GM19240 (cell line): ENCODE measurements around the gene CARD16.

ENCODE experiments used
- DNase-seq: peaks from one replicate; pipeline ENCODE4 v3.0.0; 2011; ENCODE audit warnings: low spot score; ENCODE audit not compliant: insufficient read length

CARD16 gene

DNA sequence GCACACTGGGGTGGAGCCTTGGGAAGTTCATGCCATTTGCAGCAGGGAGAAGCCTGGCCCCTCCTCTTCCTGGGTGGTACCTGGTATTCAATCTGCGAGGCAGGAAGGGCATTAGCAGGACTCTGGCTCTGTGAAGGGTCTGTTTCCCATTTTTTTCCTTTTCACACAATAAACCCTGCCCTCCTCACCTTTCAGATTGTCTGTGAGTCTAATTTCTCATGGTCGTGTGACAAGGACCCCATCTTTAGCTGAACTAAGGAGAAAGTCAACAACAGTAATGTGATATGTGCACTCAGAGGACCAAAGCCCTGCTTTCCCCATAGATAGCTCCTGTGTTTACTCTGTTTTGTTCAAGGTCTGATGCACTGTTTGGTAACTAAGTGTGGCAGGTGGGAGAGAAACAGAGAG is 50.1 kb downstream of the CARD16 start:
- no peak for DNase-seq

DNA sequence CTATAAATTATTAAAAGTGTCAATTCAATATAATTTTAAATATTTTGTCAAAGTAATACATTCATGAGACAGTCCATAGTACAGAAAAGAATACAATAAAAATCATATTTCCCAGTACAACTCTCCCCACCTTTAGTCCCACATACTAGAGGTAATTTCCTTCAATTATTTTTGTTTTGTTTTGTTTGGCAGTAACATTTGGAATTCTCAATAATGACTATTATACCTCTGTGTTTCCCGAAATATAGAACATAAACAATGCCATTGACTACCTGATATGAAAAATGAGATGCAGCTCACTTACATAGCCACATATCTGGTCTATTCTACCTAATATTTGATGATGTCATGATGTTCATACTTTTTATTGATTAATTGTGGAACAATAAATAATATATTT is 52.4 kb downstream of the CARD16 start:
- DNase-seq = no peak

DNA sequence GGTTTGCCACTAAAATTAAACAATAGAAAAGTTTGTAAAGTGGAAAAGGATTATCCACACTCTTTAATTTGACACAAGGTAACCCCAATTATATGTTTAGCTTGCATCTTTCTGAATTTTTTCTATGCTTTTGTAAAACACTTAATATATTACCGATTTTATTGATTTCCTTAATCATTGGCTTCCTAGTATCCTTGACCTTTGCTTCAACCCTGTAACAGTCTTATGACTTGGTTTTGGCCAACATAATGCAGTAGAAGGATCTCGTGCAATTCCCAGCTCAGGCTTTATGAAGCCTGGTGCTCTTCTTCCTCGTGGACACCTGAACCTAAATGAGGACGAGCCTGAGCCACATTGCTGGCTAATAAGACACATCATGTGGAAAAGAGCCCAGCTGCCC is 53.1 kb downstream of the CARD16 start:
- DNase-seq = no peak
